ENCODE results near the gene BPIFB3. TPM values are rescaled to one million over a fixed set of nuclear protein-coding genes. Genes with fewer than 3 reads are reported as not detected.

The BPIFB3 gene
- total and polyA plus RNA-seq, 2 of the 13 experiments (the other 11 are each of a cell fraction or from before 2014, with no cell fraction given): 0.09 TPM; not detected in 1

- TF ChIP-seq CCDC6 (CRISPR knock-in tag; IDR thresholded peaks at IDR 0.05): no peak
- peak; percentile 90 for TF ChIP-seq AKAP8 (CRISPR knock-in tag; IDR thresholded peaks at IDR 0.05)
- TF ChIP-seq ZNF781 (CRISPR knock-in tag; IDR thresholded peaks at IDR 0.05; ENCODE audit: borderline replicate concordance, not compliant biosample characterization): no peak
- no peak for TF ChIP-seq ZHX1 (CRISPR knock-in tag; IDR thresholded peaks at IDR 0.05; ENCODE audit: low read depth)
- TF ChIP-seq FOXC1 (CRISPR knock-in tag; IDR thresholded peaks at IDR 0.05; ENCODE audit: borderline replicate concordance): 0 out of 2 replicates have a peak, but pooled peaks have one; percentile 23
- TF ChIP-seq STAT5B (CRISPR knock-in tag; IDR thresholded peaks at IDR 0.05): no peak
- TF ChIP-seq ZNF501 (CRISPR knock-in tag; IDR thresholded peaks at IDR 0.05): no peak
- no peak for TF ChIP-seq REL (CRISPR knock-in tag; conservative IDR thresholded peaks at IDR 0.05)
- no peak for TF ChIP-seq JUND (CRISPR knock-in tag; IDR thresholded peaks at IDR 0.05)
- no peak for TF ChIP-seq ZNF609 (CRISPR knock-in tag; IDR thresholded peaks at IDR 0.05; ENCODE audit: borderline replicate concordance)
- TF ChIP-seq JUN (CRISPR knock-in tag; IDR thresholded peaks at IDR 0.05): no peak
- no peak for TF ChIP-seq FLYWCH1 (CRISPR knock-in tag; IDR thresholded peaks at IDR 0.05)
- no peak for TF ChIP-seq UBTF (CRISPR knock-in tag; IDR thresholded peaks at IDR 0.05)
- no peak for TF ChIP-seq SPEN (CRISPR knock-in tag; IDR thresholded peaks at IDR 0.05; ENCODE audit: low read depth)
- no peak for TF ChIP-seq PLSCR1 (CRISPR knock-in tag; IDR thresholded peaks at IDR 0.05; ENCODE audit: borderline replicate concordance)
- no peak for TF ChIP-seq ZNF577 (CRISPR knock-in tag; IDR thresholded peaks at IDR 0.05; ENCODE audit: borderline replicate concordance, low read depth)
- TF ChIP-seq ZFP1 (CRISPR knock-in tag; IDR thresholded peaks at IDR 0.05): no peak
- TF ChIP-seq SOX5 (CRISPR knock-in tag; IDR thresholded peaks at IDR 0.05; ENCODE audit: borderline replicate concordance): no peak
- TF ChIP-seq NFKB2 (CRISPR knock-in tag; IDR thresholded peaks at IDR 0.05; ENCODE audit: borderline replicate concordance): 0 out of 2 replicates have a peak, but pooled peaks have one; percentile 9
These were observed 30.8 kb upstream of the BPIFB3 start (continued) for GRCh38 chr20:33022694-33023438.
